GM23338 (cell line): ENCODE measurements around the gene AMFR.

Experiments
- EZH2 ChIP-seq: fragments of 200-600 bp; sonication (generic); IDR thresholded peaks from one replicate; pipeline ENCODE4 v1.8.0; 2017; ENCODE audit warnings: antibody characterized with exemption, mild to moderate bottlenecking, low read depth; ENCODE audit not compliant: unreplicated experiment
- EZH2phosphoT487 ChIP-seq: fragments of 200-600 bp; sonication (generic); IDR thresholded peaks from one replicate; pipeline ENCODE4 v1.8.1; 2018; ENCODE audit warnings: antibody characterized with exemption; ENCODE audit not compliant: unreplicated experiment
- NANOG ChIP-seq: IDR thresholded peaks from 2 replicates; pipeline ENCODE4 v1.6.1; 2016; ENCODE audit warnings: antibody characterized with exemption, borderline replicate concordance
- POLR2AphosphoS5 ChIP-seq: IDR thresholded peaks from 2 replicates; pipeline ENCODE4 v1.6.1; 2016; ENCODE audit warnings: antibody characterized with exemption, low read depth
- STAT1 ChIP-seq: IDR thresholded peaks from one replicate; pipeline ENCODE4 v1.6.1; 2016; ENCODE audit warnings: antibody characterized with exemption; ENCODE audit not compliant: unreplicated experiment
- ZNF331 ChIP-seq: fragments of 250-450 bp; sonication (Bioruptor Pico); IDR thresholded peaks from 2 replicates; pipeline ENCODE4 v1.5.0; 2020; ENCODE audit warnings: low read depth, mild to moderate bottlenecking, moderate library complexity
- TF ChIP-seq, protein P1 (sequence below), 2 experiments: fragments of 200-600 bp in 1 of 2; sonication (generic) in 1 of 2; conservative IDR thresholded peaks; 2 replicates each; pipeline versions ENCODE4 v1.5.1 to v1.6.1; 2016 to 2017; ENCODE audit warnings: antibody characterized with exemption in 2 of 2, low read depth in 2 of 2, mild to moderate bottlenecking in 2 of 2, moderate library complexity in 1 of 2
- TF ChIP-seq, protein P2 (sequence below): IDR thresholded peaks from one replicate; pipeline ENCODE4 v1.6.1; 2018; ENCODE audit warnings: antibody characterized with exemption; ENCODE audit not compliant: unreplicated experiment

DNA sequence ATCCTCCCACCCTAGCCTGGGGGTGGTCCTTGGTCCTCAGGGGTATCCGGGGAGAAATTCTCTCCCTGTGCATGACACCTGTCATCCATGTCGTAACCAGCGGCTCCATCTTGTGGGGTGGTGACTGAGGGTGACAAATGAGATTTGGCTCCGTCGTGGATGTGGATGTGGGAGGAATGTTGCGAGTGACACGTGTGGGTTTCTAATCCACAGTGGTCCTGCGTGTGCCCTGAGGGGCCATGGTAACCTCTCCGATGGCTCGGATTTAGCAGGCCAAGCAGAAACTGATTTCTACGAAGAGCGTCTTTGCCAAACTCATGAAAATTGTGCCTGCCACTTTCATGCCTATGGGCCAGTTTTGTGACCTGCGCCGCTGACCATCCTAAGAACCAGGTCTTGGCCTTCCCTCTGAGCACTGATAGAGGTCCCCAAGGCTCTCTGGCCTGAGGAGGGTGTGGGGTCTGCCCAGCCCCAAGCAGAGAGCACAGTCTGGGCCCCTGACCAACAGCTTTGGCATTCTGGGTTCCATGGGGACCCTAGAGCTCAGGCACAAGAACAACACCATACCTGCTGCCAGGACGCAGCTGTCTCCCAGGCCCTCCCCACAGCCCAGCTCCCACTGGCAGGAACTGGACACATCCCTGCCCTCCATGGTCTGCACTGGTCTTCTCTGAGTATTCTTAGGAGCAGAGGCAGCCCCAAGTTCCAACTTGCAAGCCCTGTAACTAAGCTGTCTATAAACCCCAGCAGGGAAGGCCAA is 79.0 kb downstream of the AMFR start:
- TF ChIP-seq, protein P1, sequence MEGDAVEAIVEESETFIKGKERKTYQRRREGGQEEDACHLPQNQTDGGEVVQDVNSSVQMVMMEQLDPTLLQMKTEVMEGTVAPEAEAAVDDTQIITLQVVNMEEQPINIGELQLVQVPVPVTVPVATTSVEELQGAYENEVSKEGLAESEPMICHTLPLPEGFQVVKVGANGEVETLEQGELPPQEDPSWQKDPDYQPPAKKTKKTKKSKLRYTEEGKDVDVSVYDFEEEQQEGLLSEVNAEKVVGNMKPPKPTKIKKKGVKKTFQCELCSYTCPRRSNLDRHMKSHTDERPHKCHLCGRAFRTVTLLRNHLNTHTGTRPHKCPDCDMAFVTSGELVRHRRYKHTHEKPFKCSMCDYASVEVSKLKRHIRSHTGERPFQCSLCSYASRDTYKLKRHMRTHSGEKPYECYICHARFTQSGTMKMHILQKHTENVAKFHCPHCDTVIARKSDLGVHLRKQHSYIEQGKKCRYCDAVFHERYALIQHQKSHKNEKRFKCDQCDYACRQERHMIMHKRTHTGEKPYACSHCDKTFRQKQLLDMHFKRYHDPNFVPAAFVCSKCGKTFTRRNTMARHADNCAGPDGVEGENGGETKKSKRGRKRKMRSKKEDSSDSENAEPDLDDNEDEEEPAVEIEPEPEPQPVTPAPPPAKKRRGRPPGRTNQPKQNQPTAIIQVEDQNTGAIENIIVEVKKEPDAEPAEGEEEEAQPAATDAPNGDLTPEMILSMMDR (conservative IDR thresholded peaks at IDR 0.05; ENCODE audit: low read depth in 2 of 2) = no peak
- TF ChIP-seq EZH2phosphoT487 (no peak), EZH2 (no peak), POLR2AphosphoS5 (no peak), ZNF331 (no peak), NANOG (no peak), STAT1 (no peak)
- TF ChIP-seq, protein P2, sequence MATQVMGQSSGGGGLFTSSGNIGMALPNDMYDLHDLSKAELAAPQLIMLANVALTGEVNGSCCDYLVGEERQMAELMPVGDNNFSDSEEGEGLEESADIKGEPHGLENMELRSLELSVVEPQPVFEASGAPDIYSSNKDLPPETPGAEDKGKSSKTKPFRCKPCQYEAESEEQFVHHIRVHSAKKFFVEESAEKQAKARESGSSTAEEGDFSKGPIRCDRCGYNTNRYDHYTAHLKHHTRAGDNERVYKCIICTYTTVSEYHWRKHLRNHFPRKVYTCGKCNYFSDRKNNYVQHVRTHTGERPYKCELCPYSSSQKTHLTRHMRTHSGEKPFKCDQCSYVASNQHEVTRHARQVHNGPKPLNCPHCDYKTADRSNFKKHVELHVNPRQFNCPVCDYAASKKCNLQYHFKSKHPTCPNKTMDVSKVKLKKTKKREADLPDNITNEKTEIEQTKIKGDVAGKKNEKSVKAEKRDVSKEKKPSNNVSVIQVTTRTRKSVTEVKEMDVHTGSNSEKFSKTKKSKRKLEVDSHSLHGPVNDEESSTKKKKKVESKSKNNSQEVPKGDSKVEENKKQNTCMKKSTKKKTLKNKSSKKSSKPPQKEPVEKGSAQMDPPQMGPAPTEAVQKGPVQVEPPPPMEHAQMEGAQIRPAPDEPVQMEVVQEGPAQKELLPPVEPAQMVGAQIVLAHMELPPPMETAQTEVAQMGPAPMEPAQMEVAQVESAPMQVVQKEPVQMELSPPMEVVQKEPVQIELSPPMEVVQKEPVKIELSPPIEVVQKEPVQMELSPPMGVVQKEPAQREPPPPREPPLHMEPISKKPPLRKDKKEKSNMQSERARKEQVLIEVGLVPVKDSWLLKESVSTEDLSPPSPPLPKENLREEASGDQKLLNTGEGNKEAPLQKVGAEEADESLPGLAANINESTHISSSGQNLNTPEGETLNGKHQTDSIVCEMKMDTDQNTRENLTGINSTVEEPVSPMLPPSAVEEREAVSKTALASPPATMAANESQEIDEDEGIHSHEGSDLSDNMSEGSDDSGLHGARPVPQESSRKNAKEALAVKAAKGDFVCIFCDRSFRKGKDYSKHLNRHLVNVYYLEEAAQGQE = no peak
